Thyroid gland (tissue), 4 donors: Measurements from ENCODE around the gene IREB2. TPM values are rescaled to one million over a fixed set of nuclear protein-coding genes. Genes with fewer than 3 reads are reported as not detected.

Experiments
- DNase-seq, 2 donors: peaks; one replicate each; pipeline ENCODE4 v3.0.0-alpha.2; 2019
- H3K27ac ChIP-seq, 3 donors: fragments of 200-600 bp; sonication (generic); 1 replicate in 2 of 3; 2 replicates in 1 of 3; pipeline ENCODE4 v1.5.1; 2016 to 2019; ENCODE audit warnings: mild to moderate bottlenecking in 1 of 3, moderate library complexity in 1 of 3
- H3K27me3 ChIP-seq: fragments of 200-600 bp; sonication (generic); one replicate; pipeline ENCODE4 v1.5.1; 2019
- H3K36me3 ChIP-seq, 2 donors: fragments of 200-600 bp; sonication (generic); one replicate each; pipeline ENCODE4 v1.5.1; 2016 to 2019
- H3K4me1 ChIP-seq, 2 donors: fragments of 200-600 bp; sonication (generic); one replicate each; pipeline ENCODE4 v1.5.1; 2017 to 2019
- H3K4me3 ChIP-seq, 3 donors: fragments of 200-600 bp; sonication (generic); replicated peaks in 1 of 3; 1 replicate in 2 of 3; 2 replicates in 1 of 3; pipeline ENCODE4 v1.5.1; 2016; ENCODE audit warnings: mild to moderate bottlenecking in 1 of 3
- H3K9me3 ChIP-seq: fragments of 200-600 bp; sonication (generic); one replicate; pipeline ENCODE4 v1.5.1; 2017
- POLR2A ChIP-seq, 2 donors: fragments of 450-650 bp; IDR thresholded peaks; one replicate each; pipeline ENCODE4 v1.6.1; 2017; ENCODE audit warnings: antibody characterized with exemption in 2 of 2, mild to moderate bottlenecking in 2 of 2, moderate library complexity in 1 of 2
- WGBS, 2 donors: methylation state at CpG; one replicate each; pipeline ENCODE4 v1.1.5; 2017; 5-methylcytosine and 5-hydroxymethylcytosine counted together
- intact Hi-C: fragments of 100-400 bp; cut with DNase I; formaldehyde crosslinking; loops from one replicate; pipeline ENCODE4 v1.15.1; 2023
- total RNA-seq, 4 donors: library from RNA; depleted of rRNA; stranded (reverse); fragments of >200 nt; gene quantifications; one replicate each; pipeline ENCODE4 v1.2.3, GENCODE V29; 2016
- TF ChIP-seq, protein P1 (sequence below), 6 experiments: fragments of 200-600 bp in 3 of 6; fragments of 450-650 bp in 3 of 6; sonication (generic) in 3 of 6; IDR thresholded peaks; one replicate each; pipeline ENCODE4 v1.5.1; 2016 to 2019; ENCODE audit warnings: antibody characterized with exemption in 6 of 6, mild to moderate bottlenecking in 2 of 6, inconsistent platforms in 1 of 6, moderate library complexity in 1 of 6

Gene IREB2
- total RNA-seq, 4 donors from 2014 or later: 40.7 to 71.5 (median 51.0) TPM

DNA sequence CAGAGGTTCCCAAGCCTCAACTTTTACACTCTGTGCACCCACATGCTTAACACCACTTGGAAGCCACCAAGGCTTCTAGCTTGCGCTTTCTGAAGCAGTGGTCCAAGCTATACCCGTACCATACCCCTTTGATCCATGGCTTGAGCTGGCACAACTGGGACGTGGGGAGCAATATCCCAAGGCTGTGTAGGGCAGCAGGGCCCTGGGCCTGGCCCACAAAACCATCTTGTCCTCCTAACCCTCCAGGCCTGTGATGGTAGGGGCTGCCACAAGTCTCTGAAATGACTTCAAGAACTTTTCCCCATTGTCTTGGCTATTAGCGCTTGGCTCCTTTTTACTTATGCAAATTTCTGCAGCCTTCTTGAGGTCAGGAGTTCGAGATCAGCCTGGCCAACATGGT is 86.2 kb downstream of the IREB2 start:
- intact Hi-C loops: no loop called here
- Histone ChIP-seq H3K27me3 (no peaks in the 10 kb centered on the region), H3K36me3 (no peaks in the 10 kb centered on the region), H3K9me3 (no peaks in the 10 kb centered on the region), H3K4me3 (no peak overlapping the region), H3K27ac (no peak overlapping the region), H3K4me1 (no peaks in the 10 kb centered on the region)
- TF ChIP-seq POLR2A (IDR thresholded peaks at IDR 0.05): no peak
- TF ChIP-seq, protein P1, sequence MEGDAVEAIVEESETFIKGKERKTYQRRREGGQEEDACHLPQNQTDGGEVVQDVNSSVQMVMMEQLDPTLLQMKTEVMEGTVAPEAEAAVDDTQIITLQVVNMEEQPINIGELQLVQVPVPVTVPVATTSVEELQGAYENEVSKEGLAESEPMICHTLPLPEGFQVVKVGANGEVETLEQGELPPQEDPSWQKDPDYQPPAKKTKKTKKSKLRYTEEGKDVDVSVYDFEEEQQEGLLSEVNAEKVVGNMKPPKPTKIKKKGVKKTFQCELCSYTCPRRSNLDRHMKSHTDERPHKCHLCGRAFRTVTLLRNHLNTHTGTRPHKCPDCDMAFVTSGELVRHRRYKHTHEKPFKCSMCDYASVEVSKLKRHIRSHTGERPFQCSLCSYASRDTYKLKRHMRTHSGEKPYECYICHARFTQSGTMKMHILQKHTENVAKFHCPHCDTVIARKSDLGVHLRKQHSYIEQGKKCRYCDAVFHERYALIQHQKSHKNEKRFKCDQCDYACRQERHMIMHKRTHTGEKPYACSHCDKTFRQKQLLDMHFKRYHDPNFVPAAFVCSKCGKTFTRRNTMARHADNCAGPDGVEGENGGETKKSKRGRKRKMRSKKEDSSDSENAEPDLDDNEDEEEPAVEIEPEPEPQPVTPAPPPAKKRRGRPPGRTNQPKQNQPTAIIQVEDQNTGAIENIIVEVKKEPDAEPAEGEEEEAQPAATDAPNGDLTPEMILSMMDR (IDR thresholded peaks at IDR 0.05): no peak
- WGBS, 2 donors: 89 to 90% methylated on average over 4 to 5 of the region's 5 CpGs
- DNase-seq: no peak

DNA sequence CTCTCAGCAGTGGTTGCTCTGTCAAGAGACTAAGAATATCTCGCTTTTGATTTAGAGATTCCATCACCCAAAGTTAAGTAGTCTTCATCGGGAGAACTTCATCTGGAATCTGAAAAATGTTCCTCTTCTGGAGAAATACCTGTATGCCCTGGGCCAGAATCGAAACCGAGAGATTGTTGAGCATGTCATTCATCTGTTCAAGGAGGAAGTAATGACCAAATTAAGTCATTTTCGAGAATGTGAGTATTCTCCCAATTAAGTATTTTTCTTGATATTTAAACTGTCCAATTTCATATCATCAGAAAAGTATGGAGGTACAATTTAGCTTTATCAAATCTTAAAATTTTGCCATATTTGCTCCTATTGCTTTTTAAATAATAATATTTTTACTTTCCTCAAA is 89.3 kb downstream of the IREB2 start:
- intact Hi-C loops: no loop called here
- Histone ChIP-seq H3K27ac (no peak overlapping the region), H3K27me3 (no peaks in the 10 kb centered on the region), H3K4me3 (no peak overlapping the region), H3K36me3 (no peaks in the 10 kb centered on the region), H3K9me3 (no peaks in the 10 kb centered on the region), H3K4me1 (no peaks in the 10 kb centered on the region)
- no peak for DNase-seq
- 70 to 82% methylated on average over 5 of the region's 5 CpGs for WGBS, 2 donors
- TF ChIP-seq, protein P1 (IDR thresholded peaks at IDR 0.05): no peak
- no peak for TF ChIP-seq POLR2A (IDR thresholded peaks at IDR 0.05)

DNA sequence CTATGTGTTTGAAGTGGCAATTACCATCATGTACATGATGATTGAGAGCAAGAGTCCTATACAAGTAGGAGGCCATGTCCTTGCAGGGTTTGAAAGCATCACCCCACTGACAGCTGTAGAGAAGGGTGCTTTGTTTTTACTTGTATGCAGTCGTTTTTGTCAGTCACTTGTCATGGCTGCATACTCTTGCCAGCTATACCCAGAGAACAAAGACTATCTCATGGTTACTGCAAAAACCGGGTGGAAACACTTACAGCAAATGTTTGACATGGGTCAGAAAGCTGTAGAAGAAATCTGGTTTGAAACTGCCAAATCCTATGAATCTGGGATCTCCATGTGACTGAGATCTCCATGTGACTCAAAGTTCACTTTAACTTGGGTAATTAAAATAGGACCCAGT is 95.3 kb downstream of the IREB2 start:
- no peak for DNase-seq
- Histone ChIP-seq H3K4me3 (no peak overlapping the region), H3K36me3 (no peaks in the 10 kb centered on the region), H3K9me3 (no peaks in the 10 kb centered on the region), H3K4me1 (no peaks in the 10 kb centered on the region), H3K27ac (no peak overlapping the region), H3K27me3 (no peaks in the 10 kb centered on the region)
- intact Hi-C loops: no loop called here
- TF ChIP-seq POLR2A (IDR thresholded peaks at IDR 0.05): no peak
- TF ChIP-seq, protein P1 (IDR thresholded peaks at IDR 0.05): no peak
- 51 to 76% methylated on average over 2 of the region's 2 CpGs for WGBS, 2 donors

DNA sequence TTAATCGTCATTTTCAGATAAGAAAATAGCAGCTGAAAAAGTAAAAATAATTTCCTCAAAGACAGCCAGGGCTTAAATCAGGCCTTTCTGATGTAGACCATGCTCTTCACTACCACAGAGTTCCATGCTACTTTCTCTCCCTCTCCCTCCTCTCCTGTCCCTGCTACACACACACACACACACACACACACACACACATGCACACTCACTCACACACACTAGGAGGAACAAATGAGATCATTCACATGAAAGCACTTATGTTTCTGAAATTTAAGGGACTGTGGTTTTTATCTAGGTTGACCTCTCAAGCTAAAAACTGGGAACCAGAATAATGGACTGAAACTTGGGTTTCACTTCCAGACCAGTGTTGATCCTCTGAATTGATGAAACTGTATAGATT is 98.1 kb downstream of the IREB2 start:
- Histone ChIP-seq H3K4me3 (no peak overlapping the region), H3K27ac (no peak overlapping the region), H3K27me3 (no peaks in the 10 kb centered on the region), H3K36me3 (no peaks in the 10 kb centered on the region), H3K4me1 (peaks cover 0 to 2% of the 10 kb centered on the region in 2 donors), H3K9me3 (no peaks in the 10 kb centered on the region)
- intact Hi-C loops: no loop called here
- TF ChIP-seq, protein P1 (IDR thresholded peaks at IDR 0.05): no peak
- TF ChIP-seq POLR2A (IDR thresholded peaks at IDR 0.05): no peak
- DNase-seq: no peak
- 93 to 96% methylated on average over 1 of the region's 1 CpG for WGBS, 2 donors

DNA sequence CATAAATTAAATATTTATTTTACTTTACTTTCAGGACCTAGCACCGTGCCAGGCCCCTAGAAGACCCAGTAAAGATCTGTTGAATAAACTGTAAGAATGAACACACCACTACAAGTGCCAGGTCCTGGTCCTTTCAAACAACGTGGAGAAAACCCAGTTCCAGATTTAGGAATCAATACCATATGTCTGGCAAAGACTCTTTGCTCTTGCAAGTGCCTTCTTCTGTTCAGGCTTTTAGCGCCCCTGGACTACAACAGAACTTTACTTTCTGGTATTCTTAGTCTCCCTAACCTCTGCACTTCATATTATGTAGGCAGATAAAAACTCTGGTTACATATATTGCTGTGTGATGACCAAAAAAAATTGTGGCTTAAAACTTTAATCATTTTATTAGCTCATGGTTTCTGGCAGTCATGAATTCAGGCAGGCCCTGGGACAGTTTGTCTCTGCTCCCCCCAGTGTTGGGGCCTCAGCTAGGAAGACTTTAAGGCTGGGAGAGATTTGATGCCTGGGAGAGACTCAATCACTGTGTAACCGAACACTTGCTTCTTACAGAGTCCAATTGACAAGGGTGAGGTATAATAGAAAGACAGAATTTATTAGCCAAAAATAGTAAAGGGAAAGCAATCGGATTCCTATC is 99.4 kb downstream of the IREB2 start:
- Histone ChIP-seq H3K36me3 (peaks cover 0 to 2% of the 10 kb centered on the region in 2 donors), H3K4me1 (peaks cover 7 to 10% of the 10 kb centered on the region in 2 donors), H3K27ac (no peak overlapping the region), H3K9me3 (no peaks in the 10 kb centered on the region), H3K27me3 (no peaks in the 10 kb centered on the region), H3K4me3 (no peak overlapping the region)
- DNase-seq: no peak
- WGBS, 2 donors: 78 to 83% methylated on average over 5 of the region's 5 CpGs
- TF ChIP-seq, protein P1 (IDR thresholded peaks at IDR 0.05): no peak
- TF ChIP-seq POLR2A (IDR thresholded peaks at IDR 0.05): no peak
- intact Hi-C loops: no loop called here
